ENCODE measurements around the gene WNT9B.

DNA sequence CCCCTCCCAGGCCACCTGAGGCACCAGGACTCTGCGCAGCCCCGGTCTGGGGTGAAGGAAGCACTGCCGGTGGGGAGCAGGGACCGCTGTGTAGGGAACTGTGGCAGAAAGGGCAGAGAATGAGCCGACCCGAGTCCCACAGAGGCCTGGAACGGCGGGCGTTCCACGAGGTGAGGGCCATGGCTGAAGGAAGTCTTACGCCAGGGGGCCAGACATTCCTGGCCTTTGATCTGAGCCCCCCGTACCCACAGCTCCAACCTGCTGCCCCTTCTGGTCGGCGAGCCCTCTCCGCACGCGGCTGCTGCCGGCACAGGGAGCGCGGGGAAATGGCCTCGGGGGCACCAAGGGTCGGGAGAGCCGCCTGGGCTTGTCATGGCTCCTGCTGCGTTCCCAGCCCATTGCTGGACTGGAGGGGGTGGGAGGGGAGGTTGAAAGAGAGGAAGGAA is 31.5 kb upstream of the WNT9B start:
- TF ChIP-seq, protein P1, sequence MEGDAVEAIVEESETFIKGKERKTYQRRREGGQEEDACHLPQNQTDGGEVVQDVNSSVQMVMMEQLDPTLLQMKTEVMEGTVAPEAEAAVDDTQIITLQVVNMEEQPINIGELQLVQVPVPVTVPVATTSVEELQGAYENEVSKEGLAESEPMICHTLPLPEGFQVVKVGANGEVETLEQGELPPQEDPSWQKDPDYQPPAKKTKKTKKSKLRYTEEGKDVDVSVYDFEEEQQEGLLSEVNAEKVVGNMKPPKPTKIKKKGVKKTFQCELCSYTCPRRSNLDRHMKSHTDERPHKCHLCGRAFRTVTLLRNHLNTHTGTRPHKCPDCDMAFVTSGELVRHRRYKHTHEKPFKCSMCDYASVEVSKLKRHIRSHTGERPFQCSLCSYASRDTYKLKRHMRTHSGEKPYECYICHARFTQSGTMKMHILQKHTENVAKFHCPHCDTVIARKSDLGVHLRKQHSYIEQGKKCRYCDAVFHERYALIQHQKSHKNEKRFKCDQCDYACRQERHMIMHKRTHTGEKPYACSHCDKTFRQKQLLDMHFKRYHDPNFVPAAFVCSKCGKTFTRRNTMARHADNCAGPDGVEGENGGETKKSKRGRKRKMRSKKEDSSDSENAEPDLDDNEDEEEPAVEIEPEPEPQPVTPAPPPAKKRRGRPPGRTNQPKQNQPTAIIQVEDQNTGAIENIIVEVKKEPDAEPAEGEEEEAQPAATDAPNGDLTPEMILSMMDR (IDR thresholded peaks at IDR 0.05; ENCODE audit: insufficient read depth, low read length, poor library complexity, severe bottlenecking), result no peak
- TF ChIP-seq EZH2phosphoT487 (conservative IDR thresholded peaks at IDR 0.05; ENCODE audit: low read length), result no peak
